HepG2 (cell line): Measurements from ENCODE around the gene TRIM25. TPM values are rescaled to one million over a fixed set of nuclear protein-coding genes. Genes with fewer than 3 reads are reported as not detected.
A peak's percentile ranks its signal among the peaks of the same experiment; 100 is the strongest.

Experiments used
- AFF4 ChIP-seq: sonication (generic); formaldehyde crosslinking; IDR thresholded peaks from 2 replicates; pipeline ENCODE4 v1.4.0; 2020; ENCODE audit warnings: missing genetic modification reagents
- AHR ChIP-seq: IDR thresholded peaks from 2 replicates; pipeline ENCODE4 v1.6.1; 2018; ENCODE audit warnings: missing genetic modification reagents, missing compliant biosample characterization
- ATF5 ChIP-seq: sonication (generic); formaldehyde crosslinking; IDR thresholded peaks from 2 replicates; pipeline ENCODE4 v1.4.0; 2020; ENCODE audit warnings: mild to moderate bottlenecking, low read depth, missing genetic modification reagents
- FOXP4 ChIP-seq: sonication (generic); formaldehyde crosslinking; IDR thresholded peaks from 2 replicates; pipeline ENCODE4 v1.4.0; 2020; ENCODE audit warnings: missing genetic modification reagents
- HES4 ChIP-seq: sonication (generic); formaldehyde crosslinking; IDR thresholded peaks from 2 replicates; pipeline ENCODE4 v1.9.0; 2021; ENCODE audit warnings: mild to moderate bottlenecking, missing genetic modification reagents, borderline replicate concordance
- HOXA5 ChIP-seq: sonication (generic); formaldehyde crosslinking; IDR thresholded peaks from 2 replicates; pipeline ENCODE4 v1.4.0; 2020; ENCODE audit warnings: missing genetic modification reagents
- KDM5A ChIP-seq: fragments of 200-600 bp; sonication (generic); IDR thresholded peaks from 2 replicates; pipeline ENCODE4 v1.7.0; 2018; ENCODE audit warnings: antibody characterized with exemption, mild to moderate bottlenecking, low read length, borderline replicate concordance
- PHF20 ChIP-seq: sonication (generic); formaldehyde crosslinking; IDR thresholded peaks from 2 replicates; pipeline ENCODE4 v1.5.0; 2020; ENCODE audit warnings: mild to moderate bottlenecking, missing genetic modification reagents
- SRY ChIP-seq: sonication (generic); formaldehyde crosslinking; IDR thresholded peaks from 2 replicates; pipeline ENCODE4 v1.8.0; 2022; ENCODE audit warnings: mild to moderate bottlenecking, missing genetic modification reagents
- TAF1 ChIP-seq: sonication (generic); formaldehyde crosslinking; IDR thresholded peaks from 2 replicates; pipeline ENCODE4 v1.4.0; 2020; ENCODE audit warnings: missing genetic modification reagents
- TARDBP ChIP-seq: sonication (generic); formaldehyde crosslinking; IDR thresholded peaks from 2 replicates; pipeline ENCODE4 v1.8.0; 2022; ENCODE audit warnings: mild to moderate bottlenecking, missing genetic modification reagents
- THAP7 ChIP-seq: sonication (generic); formaldehyde crosslinking; IDR thresholded peaks from 2 replicates; pipeline ENCODE4 v1.8.1; 2023; ENCODE audit warnings: mild to moderate bottlenecking, missing genetic modification reagents
- ZBTB2 ChIP-seq: sonication (generic); formaldehyde crosslinking; IDR thresholded peaks from 2 replicates; pipeline ENCODE4 v1.8.0; 2022; ENCODE audit warnings: low read depth, missing genetic modification reagents
- ZBTB20 ChIP-seq: sonication (generic); formaldehyde crosslinking; IDR thresholded peaks from 2 replicates; pipeline ENCODE4 v1.8.1; 2023; ENCODE audit warnings: missing genetic modification reagents, low read depth, mild to moderate bottlenecking, borderline replicate concordance
- ZBTB3 ChIP-seq: sonication (generic); formaldehyde crosslinking; IDR thresholded peaks from 2 replicates; pipeline ENCODE4 v1.4.0; 2020; ENCODE audit warnings: low read depth, mild to moderate bottlenecking, moderate library complexity, missing genetic modification reagents, borderline replicate concordance
- ZC3H4 ChIP-seq: sonication (generic); formaldehyde crosslinking; IDR thresholded peaks from 2 replicates; pipeline ENCODE4 v1.4.0; 2020; ENCODE audit warnings: missing genetic modification reagents, borderline replicate concordance
- ZNF160 ChIP-seq: sonication (generic); formaldehyde crosslinking; IDR thresholded peaks from 2 replicates; pipeline ENCODE4 v1.8.0; 2022; ENCODE audit warnings: mild to moderate bottlenecking, inconsistent platforms, missing genetic modification reagents
- ZNF615 ChIP-seq: sonication (generic); formaldehyde crosslinking; IDR thresholded peaks from 2 replicates; pipeline ENCODE4 v1.5.0; 2020; ENCODE audit warnings: mild to moderate bottlenecking, missing genetic modification reagents, borderline replicate concordance
- polyA plus RNA-seq, 8 experiments: library from polyadenylated mRNA; depleted of rRNA in 3 of 8; stranded (reverse) in 7 of 8; unstranded in 1 of 8; fragments of >200 nt; fragmentation: Illumina TruSeq in 4 of 8; extraction: Trizol in 4 of 8; gene quantifications; 2 replicates each; pipeline versions ENCODE4 v1.2.1 to v1.2.3, GENCODE V29; 2011 to 2016; ENCODE audit warnings: low read depth in 4 of 8, missing spikeins in 1 of 8, mixed read lengths in 1 of 8; ENCODE audit not compliant: insufficient read depth in 1 of 8
- total RNA-seq, 5 experiments: library from RNA; depleted of rRNA; stranded (reverse); fragments of >200 nt; fragmentation: Illumina TruSeq; extraction: Trizol; gene quantifications; 2 replicates each; pipeline ENCODE4 v1.2.3, GENCODE V29; 2016; ENCODE audit warnings: low read depth in 1 of 5
- TF ChIP-seq, protein P1 (sequence below), 2 experiments: fragments of 450-650 bp in 1 of 2; sonication (generic) in 1 of 2; formaldehyde crosslinking; IDR thresholded peaks; 2 replicates each; pipeline versions ENCODE4 v1.5.0 to v1.8.0; 2020 to 2022; ENCODE audit warnings: mild to moderate bottlenecking in 1 of 2, missing genetic modification reagents in 1 of 2

TRIM25 gene
- total and polyA plus RNA-seq, 2 of the 13 experiments (the other 11 are each of a cell fraction or from before 2014, with no cell fraction given) = 30.8 to 42.2 TPM

- TF ChIP-seq FOXP4 (CRISPR knock-in tag) = no peak
- peak; percentile 85; the same call in 1 of the 2 replicates for TF ChIP-seq THAP7 (CRISPR knock-in tag)
- no peak for TF ChIP-seq HES4 (CRISPR knock-in tag)
- TF ChIP-seq HOXA5 (CRISPR knock-in tag) = peak; percentile 97
- TF ChIP-seq ZBTB3 = no peak
- TF ChIP-seq ZNF160 (CRISPR knock-in tag) = 0 out of 2 replicates have a peak, but pooled peaks have one; percentile 55
- peak; percentile 94; the same call in 1 of the 2 replicates for TF ChIP-seq TARDBP (CRISPR knock-in tag)
- peak; percentile 78 for TF ChIP-seq AHR (CRISPR knock-in tag)
- TF ChIP-seq PHF20 (CRISPR knock-in tag) = peak; percentile 85
- TF ChIP-seq SRY (CRISPR knock-in tag) = peak; percentile 95
- TF ChIP-seq ZC3H4 (CRISPR knock-in tag) = no peak
- TF ChIP-seq KDM5A = 0 out of 2 replicates have a peak, but pooled peaks have one; percentile 46
- TF ChIP-seq ZBTB20 (CRISPR knock-in tag) = peak; percentile 68
- peak; percentile 47; the same call in 1 of the 2 replicates for TF ChIP-seq ZBTB2 (CRISPR knock-in tag)
- peak; percentile 99 for TF ChIP-seq TAF1 (CRISPR knock-in tag)
- TF ChIP-seq, protein P1, sequence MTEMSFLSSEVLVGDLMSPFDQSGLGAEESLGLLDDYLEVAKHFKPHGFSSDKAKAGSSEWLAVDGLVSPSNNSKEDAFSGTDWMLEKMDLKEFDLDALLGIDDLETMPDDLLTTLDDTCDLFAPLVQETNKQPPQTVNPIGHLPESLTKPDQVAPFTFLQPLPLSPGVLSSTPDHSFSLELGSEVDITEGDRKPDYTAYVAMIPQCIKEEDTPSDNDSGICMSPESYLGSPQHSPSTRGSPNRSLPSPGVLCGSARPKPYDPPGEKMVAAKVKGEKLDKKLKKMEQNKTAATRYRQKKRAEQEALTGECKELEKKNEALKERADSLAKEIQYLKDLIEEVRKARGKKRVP (CRISPR knock-in tag; IDR thresholded peaks at IDR 0.05) = peak in 1 of 2 experiments; percentile 42; a peak in 2 of 4 replicates
- no peak for TF ChIP-seq ATF5 (CRISPR knock-in tag)
- TF ChIP-seq AFF4 (CRISPR knock-in tag) = peak; percentile 87; the same call in 1 of the 2 replicates
- no peak for TF ChIP-seq ZNF615
These were observed at the start of gene TRIM25 (continued) for GRCh38 chr17:56913867-56914580.
